B cell (primary cell): ENCODE results near the gene UBN2.

ENCODE experiments used
- EZH2 ChIP-seq: IDR thresholded peaks from 2 replicates; pipeline ENCODE4 v1.6.1; 2012; ENCODE audit warnings: borderline replicate concordance, low read depth, mild to moderate bottlenecking, moderate library complexity, low read length; ENCODE audit not compliant: insufficient read depth, poor library complexity, severe bottlenecking
- TF ChIP-seq, protein P1 (sequence below): fragments of 200-600 bp; IDR thresholded peaks from one replicate; pipeline ENCODE4 v1.8.0; 2022; ENCODE audit warnings: antibody characterized with exemption, mild to moderate bottlenecking

GRCh38 chr7:139297795-139298194, 66.8 kb downstream of the UBN2 start:
- TF ChIP-seq, protein P1, sequence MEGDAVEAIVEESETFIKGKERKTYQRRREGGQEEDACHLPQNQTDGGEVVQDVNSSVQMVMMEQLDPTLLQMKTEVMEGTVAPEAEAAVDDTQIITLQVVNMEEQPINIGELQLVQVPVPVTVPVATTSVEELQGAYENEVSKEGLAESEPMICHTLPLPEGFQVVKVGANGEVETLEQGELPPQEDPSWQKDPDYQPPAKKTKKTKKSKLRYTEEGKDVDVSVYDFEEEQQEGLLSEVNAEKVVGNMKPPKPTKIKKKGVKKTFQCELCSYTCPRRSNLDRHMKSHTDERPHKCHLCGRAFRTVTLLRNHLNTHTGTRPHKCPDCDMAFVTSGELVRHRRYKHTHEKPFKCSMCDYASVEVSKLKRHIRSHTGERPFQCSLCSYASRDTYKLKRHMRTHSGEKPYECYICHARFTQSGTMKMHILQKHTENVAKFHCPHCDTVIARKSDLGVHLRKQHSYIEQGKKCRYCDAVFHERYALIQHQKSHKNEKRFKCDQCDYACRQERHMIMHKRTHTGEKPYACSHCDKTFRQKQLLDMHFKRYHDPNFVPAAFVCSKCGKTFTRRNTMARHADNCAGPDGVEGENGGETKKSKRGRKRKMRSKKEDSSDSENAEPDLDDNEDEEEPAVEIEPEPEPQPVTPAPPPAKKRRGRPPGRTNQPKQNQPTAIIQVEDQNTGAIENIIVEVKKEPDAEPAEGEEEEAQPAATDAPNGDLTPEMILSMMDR = no peak
- TF ChIP-seq EZH2 = no peak
